K562 (cell line): ENCODE data around the gene UBE2V1. TPM values are rescaled to one million over a fixed set of nuclear protein-coding genes. Genes with fewer than 3 reads are reported as not detected.

Experiments
- CEBPB ChIP-seq: fragments of 450-650 bp; IDR thresholded peaks from 2 replicates; pipeline ENCODE4 v1.6.1; 2016; ENCODE audit warnings: missing genetic modification characterization, missing compliant biosample characterization
- HCFC1 ChIP-seq: IDR thresholded peaks from 2 replicates; pipeline ENCODE4 v1.6.1; 2012; ENCODE audit warnings: low read depth, low read length, improper control_type of control experiment
- HMGN3 ChIP-seq: IDR thresholded peaks from 2 replicates; pipeline ENCODE4 v1.6.1; 2011; ENCODE audit warnings: borderline replicate concordance, low read depth, mild to moderate bottlenecking, mixed read lengths, low read length; ENCODE audit not compliant: insufficient read length; ENCODE audit errors: extremely low read depth
- NFIC ChIP-seq: fragments of 450-650 bp; IDR thresholded peaks from 2 replicates; pipeline ENCODE4 v1.6.1; 2017; ENCODE audit warnings: mild to moderate bottlenecking, inconsistent platforms
- NR2C2 ChIP-seq, 2 experiments: fragments of 200-800 bp in 1 of 2; sonication (Bioruptor generic) in 1 of 2; sonication (generic) in 1 of 2; formaldehyde crosslinking in 1 of 2; IDR thresholded peaks; 2 replicates each; pipeline versions ENCODE4 v1.6.1 to v1.8.0; 2016 to 2022; ENCODE audit warnings: mild to moderate bottlenecking in 1 of 2, missing compliant biosample characterization in 1 of 2, missing genetic modification characterization in 1 of 2, missing genetic modification reagents in 1 of 2
- ZBTB11 ChIP-seq, 3 experiments: fragments of 200-800 bp in 1 of 3; fragments of 250-450 bp in 1 of 3; fragments of 450-650 bp in 1 of 3; sonication (Bioruptor Pico) in 1 of 3; sonication (Bioruptor generic) in 1 of 3; formaldehyde crosslinking in 1 of 3; IDR thresholded peaks; 2 replicates each; pipeline versions ENCODE4 v1.6.1 to v1.8.0; 2016 to 2022; ENCODE audit warnings: mild to moderate bottlenecking in 2 of 3, missing genetic modification characterization in 2 of 3, missing compliant biosample characterization in 1 of 3, moderate library complexity in 1 of 3
- ZBTB33 ChIP-seq: sonication (generic); formaldehyde crosslinking; IDR thresholded peaks from 2 replicates; pipeline ENCODE4 v1.8.1; 2023; ENCODE audit warnings: mild to moderate bottlenecking, missing genetic modification reagents
- ZNF592 ChIP-seq: fragments of 450-650 bp; IDR thresholded peaks from 2 replicates; pipeline ENCODE4 v1.6.1; 2017; ENCODE audit warnings: antibody characterized with exemption, mild to moderate bottlenecking
- polyA plus RNA-seq, 8 experiments: library from polyadenylated mRNA; depleted of rRNA in 4 of 8; stranded (reverse) in 5 of 8; unstranded in 3 of 8; fragments of >200 nt; fragmentation: Nextera tagmentation in 2 of 8; fragmentation: Illumina TruSeq in 1 of 8; extraction: Ambion mirVana in 2 of 8; extraction: Trizol in 1 of 8; gene quantifications; 2 replicates each; pipeline versions ENCODE4 v1.2.1 to v1.2.3, GENCODE V29; 2011 to 2014; ENCODE audit warnings: inconsistent platforms in 1 of 8, missing spikeins in 1 of 8
- total RNA-seq, 7 experiments: library from RNA; depleted of rRNA in 6 of 7; stranded (reverse); fragments of >200 nt in 6 of 7; fragmentation: Illumina TruSeq in 2 of 7; extraction: Trizol in 2 of 7; gene quantifications; 2 replicates each; pipeline versions ENCODE4 v1.2.1 to v1.2.3, GENCODE V29; 2011 to 2021; ENCODE audit warnings: low replicate concordance in 1 of 7

Gene UBE2V1
- total and polyA plus RNA-seq, 9 of the 15 experiments (the other 6 are each of a cell fraction or from before 2014, with no cell fraction given), result 93.0 to 357 (median 119) TPM

DNA sequence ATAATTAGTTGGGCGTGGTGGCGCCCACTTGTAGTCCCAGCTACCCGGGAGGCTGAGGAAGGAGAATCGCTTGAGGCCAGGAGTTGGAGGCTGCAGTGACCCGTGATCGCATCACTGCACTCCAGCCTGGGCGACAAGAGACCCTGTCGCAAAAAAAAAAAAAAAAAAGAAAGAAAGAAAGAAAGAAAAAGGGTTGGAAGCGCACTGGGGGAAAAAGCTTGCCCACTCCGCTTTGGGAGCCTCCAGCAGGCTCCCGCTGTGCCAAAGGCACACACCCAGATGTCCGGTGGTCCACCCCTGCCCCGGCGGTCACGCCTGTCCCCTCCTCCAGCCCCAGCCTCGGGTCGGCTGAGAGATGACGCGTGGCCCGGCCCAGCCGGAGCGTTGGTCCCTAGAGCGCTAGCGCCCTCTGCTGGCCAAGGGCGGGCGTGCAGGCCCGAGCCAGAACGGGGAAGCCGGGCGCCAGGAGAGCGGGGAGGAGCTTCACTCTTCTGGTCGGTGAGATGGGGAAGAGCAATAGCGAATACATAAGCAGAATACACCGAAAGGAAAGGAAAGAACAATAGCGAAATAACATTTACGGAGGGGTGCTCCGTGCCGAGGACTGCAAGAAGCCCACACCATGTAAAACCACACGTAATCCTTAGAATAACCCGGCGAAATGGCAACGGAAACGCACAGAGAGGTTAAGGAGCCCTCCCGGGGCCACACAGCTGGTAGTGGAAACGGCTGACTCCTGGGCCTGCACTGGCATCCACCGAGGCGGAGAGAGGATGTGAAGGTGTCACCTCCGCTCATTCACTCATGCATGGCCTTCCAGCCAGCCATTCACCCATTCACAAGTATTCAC, 41.7 kb downstream of the UBE2V1 start (continued):
- TF ChIP-seq ZNF592 (peak; percentile 71), NR2C2 (CRISPR knock-in tag; IDR thresholded peaks at IDR 0.05) (no peak), NR2C2 (tag; IDR thresholded peaks at IDR 0.05) (peak; percentile 49), ZBTB11 (CRISPR knock-in tag; IDR thresholded peaks at IDR 0.05) (0 out of 6 replicates have a peak, but pooled peaks of 1 of the 3 experiments have one; percentile 39), CEBPB (tag) (no peak), NFIC (peak; percentile 27; the same call in 1 of the 2 replicates), HMGN3 (peak; percentile 76), ZBTB33 (CRISPR knock-in tag) (peak; percentile 89), HCFC1 (peak; percentile 56)
